H1 (cell line): ENCODE results near the gene ZC3H7B. TPM values are rescaled to one million over a fixed set of nuclear protein-coding genes. Genes with fewer than 3 reads are reported as not detected.

Experiments
- CTCF ChIA-PET: fragments of 300-600 bp; sonication (Branson Sonifier 250); formaldehyde crosslinking; loops from one replicate; lab custom pipeline; 2021; ENCODE audit not compliant: partially characterized antibody; lab: Charles Lee
- POLR2A ChIA-PET: fragments of 300-600 bp; sonication (Branson Sonifier 250); formaldehyde crosslinking; loops from one replicate; lab custom pipeline; 2021; ENCODE audit warnings: inconsistent platforms; ENCODE audit not compliant: partially characterized antibody; lab: Charles Lee
- DNase-seq, 2 experiments: peaks; one replicate each; pipeline versions ENCODE4 v3.0.0 to v3.0.0-alpha.2; 2010 to 2022; ENCODE audit warnings: low spot score in 2 of 2, low read depth in 1 of 2, mixed read lengths in 1 of 2
- FAIRE-seq: peaks from 2 replicates; lab custom pipeline; 2011; peaks lifted over from hg19 to GRCh38; lab: Jason Lieb, UNC
- H2AFZ ChIP-seq: 2 replicates; pipeline ENCODE4 v1.8.1; 2012; ENCODE audit warnings: low read length, inconsistent platforms
- H2AK5ac ChIP-seq: 2 replicates; pipeline ENCODE4 v1.6.1; 2013; ENCODE audit warnings: low read depth, low read length
- H2BK120ac ChIP-seq: replicated peaks from 2 replicates; pipeline ENCODE3; 2013; ENCODE audit warnings: low read depth, low read length, inconsistent platforms
- H2BK12ac ChIP-seq: 2 replicates; pipeline ENCODE4 v1.6.1; 2013; ENCODE audit warnings: low read depth, low read length
- H2BK15ac ChIP-seq: 2 replicates; pipeline ENCODE4 v1.6.1; 2013; ENCODE audit warnings: low read length
- H2BK20ac ChIP-seq: 2 replicates; pipeline ENCODE4 v1.6.1; 2013; ENCODE audit warnings: low read length
- H2BK5ac ChIP-seq: 2 replicates; pipeline ENCODE4 v1.6.1; 2013; ENCODE audit warnings: low read depth, low read length
- H3K14ac ChIP-seq: 2 replicates; pipeline ENCODE4 v1.6.1; 2013; ENCODE audit warnings: inconsistent platforms; ENCODE audit not compliant: insufficient read length
- H3K18ac ChIP-seq: 2 replicates; pipeline ENCODE4 v1.6.1; 2013; ENCODE audit warnings: low read length; ENCODE audit errors: extremely low read depth
- H3K23ac ChIP-seq: 2 replicates; pipeline ENCODE4 v1.6.1; 2013; ENCODE audit warnings: inconsistent platforms; ENCODE audit not compliant: insufficient read length
- H3K23me2 ChIP-seq: 2 replicates; pipeline ENCODE4 v1.6.1; 2013; ENCODE audit warnings: low read depth, low read length
- H3K27ac ChIP-seq: 2 replicates; pipeline ENCODE4 v1.6.1; 2011; ENCODE audit warnings: low read depth, low read length, inconsistent platforms
- H3K27me3 ChIP-seq, 4 experiments: replicated peaks in 1 of 4; 1 replicate in 1 of 4; 2 replicates in 3 of 4; pipeline versions ENCODE4 v1.6.1 to v1.8.1; 2011 to 2013; ENCODE audit warnings: low read length in 3 of 4, mild to moderate bottlenecking in 3 of 4, inconsistent platforms in 2 of 4, mixed read lengths in 2 of 4, moderate library complexity in 1 of 4; ENCODE audit not compliant: control insufficient read depth in 3 of 4, insufficient read depth in 3 of 4; ENCODE audit errors: extremely low read depth in 1 of 4
- H3K36me3 ChIP-seq, 4 experiments: 2 replicates each; pipeline versions ENCODE4 v1.6.1 to v1.8.1; 2011 to 2013; ENCODE audit warnings: mild to moderate bottlenecking in 4 of 4, low read length in 3 of 4, moderate library complexity in 2 of 4, control low read depth in 1 of 4, inconsistent platforms in 1 of 4; ENCODE audit not compliant: insufficient read depth in 4 of 4, control insufficient read depth in 2 of 4
- H3K4ac ChIP-seq: replicated peaks from 2 replicates; pipeline ENCODE3; 2013; ENCODE audit warnings: low read length, low read depth, mixed read lengths, inconsistent platforms; ENCODE audit not compliant: insufficient read length
- H3K4me1 ChIP-seq, 4 experiments: replicated peaks in 1 of 4; 1 replicate in 1 of 4; 2 replicates in 3 of 4; pipeline versions ENCODE4 v1.6.1 to v1.8.1; 2011 to 2013; ENCODE audit warnings: low read length in 3 of 4, inconsistent platforms in 2 of 4, mixed read lengths in 1 of 4; ENCODE audit not compliant: insufficient read depth in 4 of 4, control insufficient read depth in 3 of 4
- H3K4me2 ChIP-seq, 2 experiments: 2 replicates each; pipeline versions ENCODE4 v1.6.1 to v1.8.1; 2011 to 2013; ENCODE audit warnings: low read depth in 2 of 2, low read length in 2 of 2, control low read depth in 1 of 2, inconsistent platforms in 1 of 2, mild to moderate bottlenecking in 1 of 2; ENCODE audit not compliant: insufficient read depth in 1 of 2
- H3K4me3 ChIP-seq, 4 experiments: fragments of 200-600, 300-600 bp in 1 of 4; sonication (generic), shearing (Covaris generic), sonication (Bioruptor Twin) in 1 of 4; 2 replicates each; pipeline versions ENCODE4 v1.5.1 to v1.8.1; 2011 to 2016; ENCODE audit warnings: low read length in 4 of 4, low read depth in 3 of 4, control low read depth in 2 of 4, inconsistent platforms in 2 of 4, mild to moderate bottlenecking in 2 of 4, mixed read lengths in 1 of 4, moderate library complexity in 1 of 4; ENCODE audit not compliant: insufficient read depth in 2 of 4; ENCODE audit errors: extremely low read depth in 1 of 4
- H3K56ac ChIP-seq: replicated peaks from 2 replicates; pipeline ENCODE3; 2013; ENCODE audit warnings: low read depth, mild to moderate bottlenecking, mixed read lengths, low read length, inconsistent platforms; ENCODE audit not compliant: insufficient read length
- H3K79me1 ChIP-seq: 2 replicates; pipeline ENCODE4 v1.6.1; 2013; ENCODE audit warnings: low read depth, low read length, control low read depth
- H3K79me2 ChIP-seq, 2 experiments: 2 replicates each; pipeline versions ENCODE4 v1.6.1 to v1.8.1; 2012 to 2013; ENCODE audit warnings: low read length in 2 of 2, mild to moderate bottlenecking in 2 of 2, inconsistent platforms in 1 of 2; ENCODE audit not compliant: insufficient read depth in 2 of 2, control insufficient read depth in 1 of 2
- H3K9ac ChIP-seq, 4 experiments: replicated peaks in 1 of 4; 1 replicate in 1 of 4; 2 replicates in 3 of 4; pipeline versions ENCODE4 v1.6.1 to v1.8.1; 2011 to 2013; ENCODE audit warnings: low read depth in 3 of 4, low read length in 3 of 4, control low read depth in 2 of 4, mild to moderate bottlenecking in 2 of 4, moderate library complexity in 2 of 4, inconsistent platforms in 1 of 4; ENCODE audit errors: extremely low read depth in 1 of 4
- H3K9me3 ChIP-seq, 2 experiments: 2 replicates each; pipeline versions ENCODE4 v1.6.1 to v1.8.1; 2012 to 2013; ENCODE audit warnings: mild to moderate bottlenecking in 2 of 2, moderate library complexity in 2 of 2, control low read depth in 1 of 2, inconsistent platforms in 1 of 2, low read depth in 1 of 2, low read length in 1 of 2, mixed read lengths in 1 of 2; ENCODE audit not compliant: insufficient read depth in 2 of 2
- H4K20me1 ChIP-seq, 2 experiments: replicated peaks in 1 of 2; 2 replicates each; pipeline versions ENCODE3 to v1.8.1; 2011 to 2013; ENCODE audit warnings: inconsistent platforms in 2 of 2, low read length in 2 of 2, mild to moderate bottlenecking in 1 of 2; ENCODE audit not compliant: insufficient read depth in 2 of 2, control insufficient read depth in 1 of 2
- H4K5ac ChIP-seq: 2 replicates; pipeline ENCODE4 v1.6.1; 2013; ENCODE audit warnings: low read length, low read depth, mixed read lengths, inconsistent platforms; ENCODE audit not compliant: insufficient read length
- H4K8ac ChIP-seq: 2 replicates; pipeline ENCODE4 v1.8.0; 2013; ENCODE audit warnings: mild to moderate bottlenecking, moderate library complexity, low read length, inconsistent platforms; ENCODE audit not compliant: insufficient read depth; ENCODE audit errors: extremely low read depth
- H4K91ac ChIP-seq: replicated peaks from 2 replicates; pipeline ENCODE3; 2013; ENCODE audit warnings: low read length, mixed read lengths, inconsistent platforms; ENCODE audit not compliant: insufficient read length
- ATF3 ChIP-seq: IDR thresholded peaks from 2 replicates; pipeline ENCODE4 v1.6.1; 2011; ENCODE audit warnings: low read depth, mild to moderate bottlenecking, low read length; ENCODE audit not compliant: insufficient read depth
- KDM1A ChIP-seq: fragments of 200-600, 300-600 bp; sonication (generic); IDR thresholded peaks from 2 replicates; pipeline ENCODE4 v1.7.1; 2016; ENCODE audit warnings: mild to moderate bottlenecking, low read length, borderline replicate concordance
- RFX5 ChIP-seq: IDR thresholded peaks from 2 replicates; pipeline ENCODE4 v1.6.1; 2011; ENCODE audit warnings: low read depth, low read length, improper control_type of control experiment, borderline replicate concordance
- WGBS, 2 experiments: shearing (Covaris generic) in 1 of 2; methylation state at CpG; one replicate each; pipeline versions ENCODE4 v1.1.6 to v1.1.7; 2013 to 2015; ENCODE audit warnings: low lambda C conversion rate in 2 of 2, mixed read lengths in 2 of 2, inconsistent platforms in 1 of 2, low coverage in 1 of 2, missing lambda C conversion rate in 1 of 2; ENCODE audit not compliant: insufficient replicate concordance in 2 of 2, insufficient coverage in 1 of 2, insufficient read length in 1 of 2; ENCODE audit errors: extremely low coverage in 1 of 2, missing lambda C conversion rate in 1 of 2; 5-methylcytosine and 5-hydroxymethylcytosine counted together
- polyA plus RNA-seq, 7 experiments: library from polyadenylated mRNA; depleted of rRNA in 3 of 7; stranded (reverse) in 5 of 7; unstranded in 2 of 7; fragments of >200 nt in 5 of 7; fragments of 200-250 nt in 2 of 7; gene quantifications; 1 replicate in 5 of 7; 2 replicates in 1 of 7; 4 replicates in 1 of 7; pipeline versions ENCODE4 v1.2.1 to v1.2.3, GENCODE V29; 2011 to 2013; ENCODE audit warnings: missing spikeins in 2 of 7, mixed read lengths in 2 of 7
- total RNA-seq: library from RNA; stranded (reverse); fragmentation: NEBNext Ultra II Directional; extraction: Animal tissue kit (Norgen Biotek cat#: 25700); gene quantifications from 2 replicates; pipeline ENCODE4 v1.2.1, GENCODE V29; 2021

The ZC3H7B gene
- total and polyA plus RNA-seq, 2 of the 8 experiments (the other 6 are each of a cell fraction or from before 2014, with no cell fraction given): 35.5 to 78.6 TPM

GRCh38 chr22:41340357-41340756, 39.0 kb downstream of the ZC3H7B start:
- Histone ChIP-seq H2AFZ (no peak overlapping the region), H2BK5ac (no peak overlapping the region), H3K4me1 (no peaks in the 10 kb centered on the region), H3K4ac (no peak overlapping the region), H3K14ac (no peak overlapping the region), H2AK5ac (no peak overlapping the region), H3K23ac (no peak overlapping the region), H3K9ac (no peak overlapping the region), H3K56ac (no peak overlapping the region), H4K5ac (no peak overlapping the region), H3K36me3 (peaks cover 7 to 24% (median 16%) of the 10 kb centered on the region in 4 experiments; a peak in 7 of 8 replicates), H3K23me2 (no peaks in the 10 kb centered on the region), H4K8ac (no peak overlapping the region), H2BK15ac (no peak overlapping the region), H4K20me1 (peaks cover 0 to 2% of the 10 kb centered on the region in 2 experiments), H2BK12ac (no peak overlapping the region), H3K79me2 (no peaks in the 10 kb centered on the region), H3K27ac (no peak overlapping the region), H3K9me3 (no peaks in the 10 kb centered on the region), H2BK120ac (no peak overlapping the region), H3K79me1 (no peaks in the 10 kb centered on the region), H3K4me2 (no peak overlapping the region), H3K18ac (no peak overlapping the region), H3K27me3 (no peaks in the 10 kb centered on the region; a peak in 1 of 7 replicates), H3K4me3 (no peak overlapping the region), H2BK20ac (no peak overlapping the region), H4K91ac (no peak overlapping the region)
- POLR2A ChIA-PET: no interaction called here
- TF ChIP-seq KDM1A (no peak), ATF3 (no peak), RFX5 (no peak)
- no peak for DNase-seq
- FAIRE-seq: no peak
- CTCF ChIA-PET: no interaction called here
- WGBS, 2 experiments: 90% methylated on average over 6 of the region's 11 CpGs; no CpG with 5 or more reads in 1 of the 2 experiments
